ENCODE measurements around the gene ANTKMT.
A peak's percentile ranks its signal among the peaks of the same experiment; 100 is the strongest.
"Not testable (repeated sequence)": the region's sequence is repeated elsewhere in the genome, so short reads cannot be mapped to it uniquely, and the experiment has no call there.

The ANTKMT gene

GRCh38 chr16:681746-682427, 39.1 kb upstream of the ANTKMT start:
- DNase-seq = no peak

DNA sequence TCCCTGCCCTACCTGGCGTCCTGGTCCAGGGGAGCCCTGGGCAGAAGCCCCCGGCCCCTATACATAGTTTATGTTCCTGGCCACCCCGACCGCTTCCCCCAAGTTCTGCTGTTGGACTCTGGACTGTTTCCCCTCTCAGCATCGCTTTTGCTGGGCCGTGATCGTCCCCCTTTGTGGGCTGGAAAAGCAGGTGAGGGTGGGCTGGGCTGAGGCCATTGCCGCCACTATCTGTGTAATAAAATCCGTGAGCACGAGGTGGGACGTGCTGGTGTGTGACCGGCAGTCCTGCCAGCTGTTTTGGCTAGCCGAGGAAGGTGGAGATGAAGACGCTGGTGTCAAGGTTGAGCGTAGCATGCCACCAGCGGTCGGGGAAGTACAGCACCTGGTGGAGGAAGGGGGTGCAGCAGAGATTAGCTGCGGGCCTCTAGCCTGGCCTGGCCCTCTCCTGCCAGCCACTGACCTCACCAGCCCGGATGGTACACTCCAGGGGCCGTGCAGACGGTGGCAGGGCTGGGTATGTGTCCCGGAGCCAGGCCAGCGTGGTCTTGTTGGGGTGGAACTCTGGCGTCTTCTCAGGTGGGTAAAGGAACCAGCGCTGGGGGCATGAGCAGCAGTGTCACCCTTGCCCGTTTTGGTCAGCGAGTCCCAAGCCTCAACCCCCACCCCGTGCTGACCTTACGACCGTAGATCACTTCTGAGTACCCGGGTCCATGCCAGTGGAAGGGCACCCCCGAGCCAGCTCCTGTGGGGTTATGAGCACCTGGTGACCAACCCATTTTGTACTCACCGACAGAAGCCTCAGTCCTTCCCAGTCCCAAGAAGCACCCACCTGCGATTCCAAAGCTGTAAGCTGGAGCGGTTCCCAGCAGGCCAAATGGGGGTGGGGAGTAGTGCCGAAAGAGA, 38.2 kb upstream of the ANTKMT start:
- DNase-seq = no peak

GRCh38 chr16:683396-684070, 37.4 kb upstream of the ANTKMT start:
- DNase-seq = no peak

DNA sequence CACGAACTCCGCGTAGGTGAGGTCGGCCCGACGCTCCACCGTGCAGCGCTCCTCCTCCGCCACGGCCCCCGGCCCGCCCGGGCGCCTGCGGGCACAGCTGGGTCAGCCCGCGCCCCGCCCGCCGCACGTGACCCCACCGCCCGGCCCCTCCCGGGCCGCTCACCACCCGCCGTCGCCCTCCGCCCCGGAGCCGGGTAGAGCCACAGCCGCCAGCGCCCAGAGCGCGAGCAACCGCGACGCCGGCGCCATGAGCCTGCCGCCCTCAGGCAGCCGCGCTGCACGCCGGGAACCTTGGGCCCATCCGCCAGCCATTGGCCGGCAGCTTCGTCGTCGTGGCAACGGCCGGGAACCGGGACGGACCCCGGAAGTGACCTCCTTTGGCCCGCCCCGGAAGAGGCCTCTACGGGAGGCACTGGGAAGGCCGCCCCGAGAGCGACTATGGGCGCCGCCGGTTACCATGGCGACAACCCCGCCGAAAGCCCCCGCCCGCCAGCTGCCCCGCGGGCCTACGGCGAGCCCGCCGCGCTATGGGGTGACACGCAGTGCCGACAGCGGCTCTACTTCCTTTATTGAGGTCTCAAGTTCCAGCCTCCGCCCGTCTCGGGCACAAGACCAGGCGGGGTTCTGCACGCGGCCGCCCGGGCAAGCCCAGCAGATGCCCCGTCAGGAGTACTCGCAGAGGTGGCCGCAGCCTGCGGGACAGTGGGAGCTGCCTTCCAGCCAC, 36.7 kb upstream of the ANTKMT start, which contains the start of gene JMJD8:
Gene JMJD8 (minus strand): TSS at position 264 of the 724 bp plus-strand sequence. CDS start 15 bp downstream, at position 249.
- peak; percentile 89 to 93 for DNase-seq

DNA sequence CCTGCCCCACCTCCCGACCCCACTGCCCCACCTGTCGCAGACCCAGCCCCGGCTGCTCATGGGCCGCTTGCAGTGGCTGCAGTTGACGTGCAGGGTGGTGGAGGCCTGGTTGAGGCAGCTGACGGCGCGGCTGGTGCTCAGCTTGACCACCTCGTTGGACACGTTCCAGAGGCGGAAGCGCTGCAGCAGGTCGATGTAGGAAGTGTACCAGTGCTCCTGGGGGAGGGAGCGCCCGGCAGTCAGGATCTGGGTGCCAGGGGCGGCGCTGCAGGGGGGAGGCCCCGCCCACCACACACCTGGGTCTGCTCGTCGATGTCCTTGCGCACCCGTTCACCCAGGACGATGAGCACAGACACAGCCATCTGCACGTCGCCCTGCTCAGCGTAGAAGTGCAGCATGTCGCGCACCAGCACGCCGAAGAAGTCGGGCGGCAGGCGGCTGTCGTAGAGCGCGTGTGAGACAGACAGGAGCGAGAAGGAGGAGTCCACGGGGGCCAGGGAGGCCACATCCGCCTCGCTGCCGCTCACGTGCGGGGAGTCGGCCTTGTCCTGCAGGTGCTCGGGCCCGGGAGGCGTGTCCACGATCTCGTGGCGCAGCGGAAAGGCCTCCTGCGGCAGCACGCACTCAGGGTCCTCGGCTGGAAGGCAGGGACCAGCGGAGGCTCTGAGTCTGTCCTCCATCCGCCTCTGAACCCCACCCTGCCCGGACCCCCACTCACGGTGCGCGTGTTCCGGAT, 35.8 kb upstream of the ANTKMT start:
- no peak for DNase-seq

DNA sequence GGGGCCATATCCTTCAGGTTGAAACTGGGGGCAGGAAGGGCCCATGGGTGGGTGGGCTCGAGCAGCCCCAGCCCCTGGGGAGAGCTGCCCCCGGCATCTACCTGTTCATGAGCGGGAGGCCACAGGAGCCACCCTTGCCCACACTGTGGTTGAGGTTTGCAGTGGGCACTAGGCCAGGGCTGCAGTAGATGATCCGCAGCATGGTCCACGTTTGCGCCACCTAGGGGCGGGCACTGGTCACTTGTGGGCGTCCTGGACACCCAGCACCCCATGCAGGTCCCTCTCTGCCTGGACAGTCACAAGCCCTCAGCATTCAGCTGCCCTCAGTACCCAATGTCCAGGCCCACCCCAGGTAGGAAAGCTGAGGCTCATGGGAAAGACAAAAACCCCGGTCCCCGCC, 35.0 kb upstream of the ANTKMT start:
- DNase-seq = no peak

DNA sequence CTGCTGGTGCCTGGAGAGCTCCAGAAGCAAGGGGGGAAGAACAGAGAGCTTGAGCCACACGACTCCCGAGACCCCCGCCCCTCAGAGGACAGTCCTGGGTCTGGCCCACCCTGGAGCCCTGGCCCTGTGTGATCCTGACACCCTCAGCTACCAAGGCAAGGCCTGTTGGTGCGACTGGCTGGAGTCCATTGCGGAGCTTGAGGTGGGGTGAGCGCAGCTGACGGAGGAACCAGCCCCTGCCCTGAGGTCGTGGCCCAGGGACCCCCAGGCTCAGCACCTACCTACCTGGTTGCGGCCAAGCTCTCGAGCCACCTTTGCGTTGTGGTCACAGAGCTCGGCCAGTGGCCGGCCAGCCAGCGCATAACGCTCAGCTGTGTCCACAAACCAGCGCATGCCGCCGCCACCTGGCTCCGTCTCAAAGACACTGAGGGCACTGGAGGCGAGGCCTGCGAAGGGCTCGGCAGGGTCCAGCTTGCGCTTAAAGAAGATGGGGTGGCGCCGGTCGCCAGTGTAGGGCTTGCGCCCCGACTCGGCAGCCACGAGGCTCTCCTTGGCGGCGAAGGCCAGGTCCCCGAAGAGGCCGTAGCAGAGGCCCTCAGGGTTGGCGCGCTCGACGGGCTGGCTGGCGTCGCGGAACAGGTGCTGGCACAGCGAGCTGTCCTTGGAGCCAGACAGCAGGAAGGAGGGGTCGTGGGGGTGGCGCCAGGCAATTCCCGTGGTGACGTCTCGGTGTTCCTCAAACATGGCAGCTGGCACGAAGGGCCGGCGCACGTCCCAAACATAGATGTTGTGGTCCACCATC, 34.3 kb upstream of the ANTKMT start:
- no peak for DNase-seq

DNA sequence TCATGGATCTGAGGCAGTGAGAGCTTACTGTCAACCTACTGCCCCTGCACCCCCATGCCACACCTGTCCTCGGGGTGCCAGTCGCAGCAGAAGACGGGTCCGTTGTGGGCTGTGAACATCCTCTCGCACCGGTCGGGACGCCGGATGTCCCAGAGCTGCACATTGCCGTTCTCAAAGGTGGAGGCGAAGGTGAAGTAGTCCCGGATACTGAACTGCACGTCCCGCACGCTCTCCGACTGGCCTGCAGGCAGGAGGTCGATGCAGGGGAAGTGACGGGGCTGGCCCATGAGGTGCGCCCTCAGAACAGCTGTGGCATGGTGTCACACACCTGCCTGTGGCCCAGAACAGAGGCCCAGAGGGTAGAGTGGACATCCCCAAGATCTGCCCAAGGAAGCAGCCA, 33.4 kb upstream of the ANTKMT start:
- no peak for DNase-seq

GRCh38 chr16:689175-689897, 31.6 kb upstream of the ANTKMT start:
- DNase-seq = no peak

- DNase-seq = not testable (repeated sequence)
Measured at GRCh38 chr16:691242-691641, 29.7 kb upstream of the ANTKMT start.

- no peak for DNase-seq
Measured at GRCh38 chr16:692356-693108, 28.4 kb upstream of the ANTKMT start.

- DNase-seq = no peak
Measured at GRCh38 chr16:693364-693763, 27.6 kb upstream of the ANTKMT start.

GRCh38 chr16:693766-694165, 27.2 kb upstream of the ANTKMT start:
- no peak for DNase-seq

GRCh38 chr16:694187-694862, 26.6 kb upstream of the ANTKMT start:
- DNase-seq = no peak

GRCh38 chr16:694863-695354, 26.0 kb upstream of the ANTKMT start:
- no peak for DNase-seq

DNA sequence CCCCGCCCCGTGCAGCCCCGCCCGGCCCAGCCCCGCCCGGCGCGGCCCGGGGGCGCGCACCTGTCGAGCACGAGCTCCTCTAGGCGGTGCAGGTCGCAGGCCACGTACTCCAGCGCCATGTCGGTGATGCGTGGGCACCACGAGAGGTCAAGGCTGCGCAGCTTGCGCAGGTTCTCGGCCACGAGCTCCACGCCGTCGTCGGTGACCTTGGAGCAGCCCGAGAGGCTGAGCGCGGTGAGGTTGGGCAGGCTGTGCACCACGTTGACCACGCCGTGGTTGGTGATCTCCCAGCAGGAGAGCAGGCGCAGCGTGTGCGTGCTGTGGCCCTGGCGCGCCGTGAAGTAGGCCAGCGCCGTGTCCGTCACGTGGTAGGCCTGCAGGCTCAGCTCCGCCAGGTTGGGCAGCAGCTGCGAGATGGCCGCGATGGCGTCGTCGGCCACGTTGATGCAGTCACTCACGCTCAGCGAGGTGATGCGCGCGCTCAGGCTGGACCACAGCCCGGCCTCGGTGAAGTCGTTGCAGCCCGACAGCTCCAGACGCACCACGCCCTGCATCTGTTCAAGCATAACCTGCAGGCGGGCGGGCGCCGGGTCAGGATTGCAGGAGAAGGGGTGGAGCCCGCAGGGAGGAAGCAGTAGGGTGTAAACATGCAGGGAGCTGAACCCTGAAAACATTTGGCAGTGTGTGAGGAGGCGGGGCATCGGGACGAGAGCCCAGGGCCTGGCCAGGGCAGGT, 25.4 kb upstream of the ANTKMT start:
- no peak for DNase-seq

- DNase-seq = no peak
Measured at GRCh38 chr16:698911-699671, 21.9 kb upstream of the ANTKMT start.
